Lower lobe of right lung (tissue), 2 donors: ENCODE data around the gene SLAMF9. TPM values are rescaled to one million over a fixed set of nuclear protein-coding genes. Genes with fewer than 3 reads are reported as not detected.

Experiments used
- ATAC-seq, 2 donors: fragments of 200-7000 bp; cut with Tn5 transposase; one replicate each; pipeline ENCODE4 v1.9.1; 2020 to 2022; ENCODE audit warnings: mild to moderate bottlenecking in 2 of 2, moderate library complexity in 2 of 2
- DNase-seq: peaks from one replicate; pipeline ENCODE4 v3.0.0-alpha.2; 2020
- H3K27ac ChIP-seq: fragments of 200-600 bp; one replicate; pipeline ENCODE4 v1.8.0; 2022
- H3K27me3 ChIP-seq: fragments of 200-600 bp; one replicate; pipeline ENCODE4 v1.8.0; 2022; ENCODE audit warnings: low read depth
- H3K36me3 ChIP-seq: fragments of 200-600 bp; one replicate; pipeline ENCODE4 v1.8.0; 2022; ENCODE audit warnings: mild to moderate bottlenecking
- H3K4me1 ChIP-seq: fragments of 200-600 bp; one replicate; pipeline ENCODE4 v1.8.0; 2022
- H3K4me3 ChIP-seq: fragments of 200-600 bp; one replicate; pipeline ENCODE4 v1.8.0; 2022; ENCODE audit warnings: mild to moderate bottlenecking
- H3K9me3 ChIP-seq: fragments of 200-600 bp; one replicate; pipeline ENCODE4 v1.8.0; 2022
- CTCF ChIP-seq: fragments of 200-600 bp; IDR thresholded peaks from one replicate; pipeline ENCODE4 v1.8.0; 2022; ENCODE audit warnings: antibody characterized with exemption, mild to moderate bottlenecking
- intact Hi-C: fragments of 100-400 bp; cut with DNase I; formaldehyde crosslinking; loops from one replicate; pipeline ENCODE4 v1.11.0; 2022
- total RNA-seq: library from RNA; stranded (reverse); fragmentation: NEBNext Ultra II Directional; extraction: Animal tissue kit (Norgen Biotek cat#: 25700); gene quantifications from one replicate; pipeline ENCODE4 v1.2.1, GENCODE V29; 2021
- donor health status: DM: no; HTN: yes; CAD: no; lungs with severe emphysema.

SLAMF9 gene
- total RNA-seq, 1 donor from 2014 or later: not detected

DNA sequence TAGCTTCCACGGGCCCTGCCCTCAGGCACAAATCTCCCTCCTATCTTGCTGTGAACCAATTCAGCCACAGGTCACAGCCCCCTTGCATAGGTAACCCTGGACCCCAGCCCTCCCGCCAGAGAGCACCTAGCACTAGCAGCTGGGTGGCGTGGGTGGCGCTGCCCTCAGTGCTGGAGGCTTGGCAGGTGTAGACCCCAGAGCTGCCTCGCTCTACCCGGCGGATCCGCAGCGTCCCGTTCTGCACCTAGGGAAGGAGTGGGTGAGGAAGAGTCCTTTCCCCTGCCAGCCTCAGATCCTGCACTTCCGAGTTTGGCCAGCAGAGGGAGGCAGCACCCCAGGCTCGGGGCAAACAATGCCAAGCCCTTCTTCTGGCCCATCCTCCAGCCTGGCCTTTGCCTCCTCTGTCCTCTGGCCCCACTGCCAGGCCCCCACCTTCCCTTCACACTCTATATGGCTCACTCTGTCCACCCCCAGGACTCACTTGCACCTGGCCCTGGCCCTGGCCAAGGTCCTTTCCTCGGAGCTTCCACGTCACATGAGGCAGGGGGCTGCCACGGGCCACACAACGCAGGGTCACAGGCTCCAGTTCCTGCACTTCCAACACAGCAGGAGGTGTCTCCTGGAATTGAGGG is 17.6 kb downstream of the SLAMF9 start:
- Histone ChIP-seq H3K4me1 (peaks cover 17% of the 10 kb centered on the region), H3K27ac (no peak overlapping the region), H3K9me3 (no peaks in the 10 kb centered on the region), H3K36me3 (no peaks in the 10 kb centered on the region), H3K27me3 (no peaks in the 10 kb centered on the region), H3K4me3 (no peak overlapping the region)
- intact Hi-C loops: loop anchor here (5.0 kb wide), 1 partner anchor 71 kb away; no protein-coding TSS in a partner anchor
- peak; percentile 99 for TF ChIP-seq CTCF
- DNase-seq (peak; percentile 79), ATAC-seq (peak; percentile 87 to 91)

DNA sequence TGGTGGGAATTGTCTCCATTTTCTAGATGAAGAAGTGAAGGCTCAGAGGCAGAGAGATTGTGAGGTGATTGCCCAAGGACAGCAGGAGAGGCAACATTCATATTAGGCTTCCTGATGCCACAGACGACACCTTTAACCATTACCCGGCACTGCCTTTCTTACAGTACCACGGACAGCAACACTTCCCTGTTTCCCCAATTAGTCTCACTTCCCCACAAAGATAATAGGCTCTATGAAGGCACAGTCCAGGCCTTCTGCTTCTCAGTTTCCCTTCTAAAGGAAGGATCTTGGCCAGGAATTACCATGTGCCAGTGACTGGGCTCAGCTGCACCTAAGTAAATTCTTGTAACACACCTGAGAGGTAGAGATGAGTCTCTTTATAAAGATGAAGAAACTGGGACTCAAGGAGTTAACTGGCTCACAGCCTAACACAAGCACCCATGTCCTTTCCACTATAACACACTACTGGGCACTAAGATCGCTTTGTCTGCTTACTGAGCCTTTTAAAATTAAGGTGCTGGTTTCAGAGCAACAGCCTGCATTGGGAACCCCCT is 18.2 kb downstream of the SLAMF9 start:
- no peaks in the 10 kb centered on the region for H3K36me3 ChIP-seq
- intact Hi-C loops: loop anchor here (5.0 kb wide), 1 partner anchor 72 kb away; no protein-coding TSS in a partner anchor
- no peaks in the 10 kb centered on the region for H3K9me3 ChIP-seq
- no peak for TF ChIP-seq CTCF
- H3K4me3 ChIP-seq: no peak overlapping the region
- H3K27ac ChIP-seq: no peak overlapping the region
- no peak for DNase-seq
- peaks cover 17% of the 10 kb centered on the region for H3K4me1 ChIP-seq
- ATAC-seq: peak in 1 of 2 donors; percentile 42
- no peaks in the 10 kb centered on the region for H3K27me3 ChIP-seq

- H3K4me1 ChIP-seq: peaks cover 17% of the 10 kb centered on the region
- no peak overlapping the region for H3K27ac ChIP-seq
- no peaks in the 10 kb centered on the region for H3K27me3 ChIP-seq
- DNase-seq: no peak
- H3K36me3 ChIP-seq: no peaks in the 10 kb centered on the region
- intact Hi-C loops: loop anchor here (5.0 kb wide), 1 partner anchor 72 kb away; no protein-coding TSS in a partner anchor
- ATAC-seq: no peak
- H3K9me3 ChIP-seq: no peaks in the 10 kb centered on the region
- H3K4me3 ChIP-seq: no peak overlapping the region
- TF ChIP-seq CTCF: no peak
Measured at GRCh38 chr1:159935305-159935704, 18.7 kb downstream of the SLAMF9 start.

GRCh38 chr1:159934136-159935039 is 19.6 kb downstream of the SLAMF9 start:
- Histone ChIP-seq H3K36me3 (no peaks in the 10 kb centered on the region), H3K27me3 (no peaks in the 10 kb centered on the region), H3K9me3 (no peaks in the 10 kb centered on the region), H3K27ac (no peak overlapping the region), H3K4me1 (peaks cover 17% of the 10 kb centered on the region), H3K4me3 (no peak overlapping the region)
- DNase-seq (no peak), ATAC-seq (no peak)
- TF ChIP-seq CTCF: no peak
- intact Hi-C loops: loop anchor here (5.0 kb wide), 1 partner anchor 73 kb away; no protein-coding TSS in a partner anchor

- no peak for ATAC-seq
- intact Hi-C loops: no loop called here
- H3K4me1 ChIP-seq: peaks cover 17% of the 10 kb centered on the region
- no peaks in the 10 kb centered on the region for H3K9me3 ChIP-seq
- no peak overlapping the region for H3K4me3 ChIP-seq
- no peak overlapping the region for H3K27ac ChIP-seq
- no peak for TF ChIP-seq CTCF
- no peaks in the 10 kb centered on the region for H3K36me3 ChIP-seq
- no peaks in the 10 kb centered on the region for H3K27me3 ChIP-seq
- DNase-seq: no peak
Measured at GRCh38 chr1:159933347-159933746, 20.7 kb downstream of the SLAMF9 start.
